Right lobe of liver (tissue), 4 donors: ENCODE measurements around the gene MUC5AC.

Experiments used
- POLR2A ChIP-seq: fragments of 450-650 bp; IDR thresholded peaks from one replicate; pipeline ENCODE4 v1.6.1; 2017; ENCODE audit warnings: antibody characterized with exemption, mild to moderate bottlenecking
- TF ChIP-seq, protein P1 (sequence below), 4 donors: fragments of 200-600 bp in 3 of 4; fragments of 450-650 bp in 1 of 4; IDR thresholded peaks; one replicate each; pipeline versions ENCODE4 v1.5.1 to v1.8.0; 2016 to 2022; ENCODE audit warnings: antibody characterized with exemption in 4 of 4, mild to moderate bottlenecking in 2 of 4
- donor health status: DM: no; HTN: no; CAD: no.
- donor health status: DM: no; HTN: no; CAD: no.
- donor health status: DM: no; HTN: yes; CAD: no.

DNA sequence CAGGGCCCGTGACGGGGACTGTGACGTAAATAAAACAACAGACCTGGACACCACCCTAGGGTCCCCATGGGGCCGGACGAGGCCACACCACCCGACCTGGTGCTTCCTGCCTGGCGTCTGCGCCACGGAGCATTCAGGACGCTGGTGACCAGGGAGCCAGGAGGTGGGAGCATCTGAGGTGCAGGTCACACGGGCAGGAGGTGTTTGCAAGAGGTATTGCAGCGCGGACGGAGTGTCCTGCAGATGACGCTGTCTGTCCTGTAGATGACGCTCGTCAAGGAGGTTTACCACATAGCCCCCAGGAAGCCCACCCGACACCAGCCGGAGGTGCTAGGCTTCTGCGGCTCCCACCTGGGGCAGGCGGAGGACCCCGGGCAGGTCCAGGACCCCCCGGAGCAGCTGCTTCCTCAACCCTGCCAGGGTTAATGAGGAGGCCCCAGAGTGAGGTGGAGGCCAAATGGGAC, 64.1 kb downstream of the MUC5AC start:
- TF ChIP-seq, protein P1, sequence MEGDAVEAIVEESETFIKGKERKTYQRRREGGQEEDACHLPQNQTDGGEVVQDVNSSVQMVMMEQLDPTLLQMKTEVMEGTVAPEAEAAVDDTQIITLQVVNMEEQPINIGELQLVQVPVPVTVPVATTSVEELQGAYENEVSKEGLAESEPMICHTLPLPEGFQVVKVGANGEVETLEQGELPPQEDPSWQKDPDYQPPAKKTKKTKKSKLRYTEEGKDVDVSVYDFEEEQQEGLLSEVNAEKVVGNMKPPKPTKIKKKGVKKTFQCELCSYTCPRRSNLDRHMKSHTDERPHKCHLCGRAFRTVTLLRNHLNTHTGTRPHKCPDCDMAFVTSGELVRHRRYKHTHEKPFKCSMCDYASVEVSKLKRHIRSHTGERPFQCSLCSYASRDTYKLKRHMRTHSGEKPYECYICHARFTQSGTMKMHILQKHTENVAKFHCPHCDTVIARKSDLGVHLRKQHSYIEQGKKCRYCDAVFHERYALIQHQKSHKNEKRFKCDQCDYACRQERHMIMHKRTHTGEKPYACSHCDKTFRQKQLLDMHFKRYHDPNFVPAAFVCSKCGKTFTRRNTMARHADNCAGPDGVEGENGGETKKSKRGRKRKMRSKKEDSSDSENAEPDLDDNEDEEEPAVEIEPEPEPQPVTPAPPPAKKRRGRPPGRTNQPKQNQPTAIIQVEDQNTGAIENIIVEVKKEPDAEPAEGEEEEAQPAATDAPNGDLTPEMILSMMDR (IDR thresholded peaks at IDR 0.05), result no peak
- TF ChIP-seq POLR2A, result no peak
